Naive thymus-derived CD4-positive, alpha-beta T cell (primary cell): ENCODE results near the gene MTCH1. TPM values are rescaled to one million over a fixed set of nuclear protein-coding genes. Genes with fewer than 3 reads are reported as not detected.

ENCODE experiments used
- ATAC-seq: fragments of 150-1000 bp; cut with Tn5 transposase; 2 replicates; pipeline ENCODE4 v1.10.0; 2021; ENCODE audit warnings: mild to moderate bottlenecking, moderate library complexity
- CTCF ChIA-PET: fragments of 350-600 bp; sonication (Branson Sonifier 250); formaldehyde crosslinking; loops from one replicate; lab custom pipeline; 2021; ENCODE audit warnings: antibody characterized with exemption; lab: Charles Lee
- POLR2A ChIA-PET: fragments of 350-600 bp; sonication (Branson Sonifier 250); formaldehyde crosslinking; loops from one replicate; lab custom pipeline; 2021; ENCODE audit warnings: antibody characterized with exemption, inconsistent platforms; lab: Charles Lee
- DNase-seq, 9 donors: peaks; one replicate each; pipeline versions ENCODE4 v3.0.0 to v3.0.0-alpha.2; 2020 to 2022; ENCODE audit warnings: mixed read lengths in 1 of 9
- H3K27ac ChIP-seq: one replicate; pipeline ENCODE4 v1.7.0; 2013; ENCODE audit warnings: mild to moderate bottlenecking, low read depth, low read length, moderate library complexity
- H3K27me3 ChIP-seq, 2 donors: one replicate each; pipeline ENCODE4 v1.7.0; 2013; ENCODE audit warnings: low read length in 2 of 2, mild to moderate bottlenecking in 2 of 2, moderate library complexity in 2 of 2; ENCODE audit not compliant: control insufficient read depth in 2 of 2, insufficient read depth in 2 of 2
- H3K36me3 ChIP-seq, 3 experiments: 1 replicate in 2 of 3; 2 replicates in 1 of 3; pipeline ENCODE4 v1.7.0; 2013; ENCODE audit warnings: low read length in 3 of 3, mild to moderate bottlenecking in 3 of 3, moderate library complexity in 1 of 3; ENCODE audit not compliant: insufficient read depth in 3 of 3, control insufficient read depth in 2 of 3
- H3K4me1 ChIP-seq, 2 donors: one replicate each; pipeline ENCODE4 v1.7.0; 2013; ENCODE audit warnings: low read length in 2 of 2, mild to moderate bottlenecking in 2 of 2, moderate library complexity in 1 of 2; ENCODE audit not compliant: control insufficient read depth in 2 of 2, insufficient read depth in 2 of 2
- H3K4me3 ChIP-seq: 2 replicates; pipeline ENCODE4 v1.7.0; 2013; ENCODE audit warnings: mild to moderate bottlenecking, low read length
- H3K9me3 ChIP-seq, 3 experiments: 1 replicate in 2 of 3; 2 replicates in 1 of 3; pipeline ENCODE4 v1.7.0; 2013; ENCODE audit warnings: low read length in 3 of 3; ENCODE audit not compliant: control insufficient read depth in 2 of 3
- H3K27ac Mint-ChIP-seq, 9 donors: one replicate each; pipeline ENCODE4 v1.8.0; 2020 to 2022; ENCODE audit warnings: mixed read lengths in 9 of 9, mild to moderate bottlenecking in 8 of 9, moderate library complexity in 5 of 9, inconsistent platforms in 2 of 9
- H3K27me3 Mint-ChIP-seq, 5 donors: one replicate each; pipeline ENCODE4 v1.8.0; 2021 to 2022; ENCODE audit warnings: mixed read lengths in 5 of 5, mild to moderate bottlenecking in 1 of 5
- H3K36me3 Mint-ChIP-seq, 5 donors: one replicate each; pipeline ENCODE4 v1.8.0; 2020 to 2022; ENCODE audit warnings: mixed read lengths in 5 of 5, mild to moderate bottlenecking in 3 of 5, inconsistent platforms in 1 of 5
- H3K4me1 Mint-ChIP-seq, 7 donors: one replicate each; pipeline ENCODE4 v1.8.0; 2020 to 2022; ENCODE audit warnings: mixed read lengths in 7 of 7, mild to moderate bottlenecking in 3 of 7, inconsistent platforms in 1 of 7
- H3K4me3 Mint-ChIP-seq, 10 donors: one replicate each; pipeline ENCODE4 v1.8.0; 2020 to 2022; ENCODE audit warnings: mild to moderate bottlenecking in 10 of 10, mixed read lengths in 10 of 10, moderate library complexity in 6 of 10, inconsistent platforms in 2 of 10
- H3K9me3 Mint-ChIP-seq, 11 donors: one replicate each; pipeline ENCODE4 v1.8.0; 2020 to 2022; ENCODE audit warnings: mixed read lengths in 11 of 11, mild to moderate bottlenecking in 4 of 11, inconsistent platforms in 1 of 11, moderate library complexity in 1 of 11
- intact Hi-C, 2 donors: fragments of 100-400 bp; cut with micrococcal nuclease; formaldehyde crosslinking; loops; one replicate each; pipeline ENCODE4 v1.15.1; 2023
- polyA plus RNA-seq, 2 donors: library from polyadenylated mRNA; unstranded; fragments of 300-500 nt; fragmentation: Illumina TruSeq; gene quantifications; one replicate each; pipeline ENCODE4 v1.2.3, GENCODE V29; 2021
- total RNA-seq, 6 experiments: library from RNA in 5 of 6; stranded (reverse) in 5 of 6; gene quantifications; 1 replicate in 5 of 6; 2 replicates in 1 of 6; pipeline ENCODE4 v1.2.3 and lab custom pipeline; 2021 to 2026

Gene MTCH1
- total and polyA plus RNA-seq, 7 experiments from 2014 or later: 75.2 to 198 (median 130) TPM

DNA sequence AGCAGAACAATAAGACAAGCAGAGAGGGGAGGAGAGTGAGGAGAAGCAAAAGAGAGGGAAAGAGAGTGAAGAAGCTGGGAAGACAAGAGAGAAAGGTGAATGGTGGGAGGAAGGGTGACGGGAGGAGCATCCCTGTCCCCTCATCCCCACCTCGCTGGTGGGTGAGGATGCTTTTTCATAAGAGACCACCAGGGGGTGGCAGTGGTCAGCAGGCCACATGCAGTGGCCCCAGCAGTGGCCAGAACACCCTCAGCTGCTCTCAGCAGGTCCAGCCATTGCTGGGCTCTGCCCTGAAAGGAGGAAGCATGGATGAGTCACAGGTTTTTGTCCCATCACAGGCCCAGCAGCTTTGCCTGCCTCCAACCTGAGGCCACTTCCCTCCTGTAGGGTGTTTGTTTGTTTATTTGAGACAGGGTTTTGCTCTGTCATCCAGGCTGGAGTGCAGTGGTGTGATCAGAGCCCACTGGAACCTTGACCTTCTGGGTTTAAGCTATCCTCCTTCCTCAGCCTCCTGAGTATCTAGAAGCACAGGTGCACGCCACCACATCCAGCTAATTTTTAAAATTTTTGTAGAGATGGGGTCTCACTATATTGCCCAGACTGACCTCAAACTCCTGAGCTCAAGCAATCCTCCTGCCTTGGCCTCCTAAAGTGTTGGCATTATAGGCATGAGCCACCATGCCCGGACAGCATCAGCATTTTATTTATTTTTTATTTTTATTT lies 43.4 kb upstream of the MTCH1 start:
- ATAC-seq (peak; percentile 92), DNase-seq (peak in 1 of 9 donors; percentile 54)
- Mint-ChIP-seq H3K4me1 (peaks cover 4 to 70% (median 14%) of the 10 kb centered on the region in 7 donors), H3K4me3 (peak overlapping the region in 1 of 10 donors; percentile 23), H3K36me3 (peaks cover 0 to 19% (median 0%) of the 10 kb centered on the region in 5 donors), H3K9me3 (peaks cover 0 to 9% (median 0%) of the 10 kb centered on the region in 11 donors), H3K27ac (peak overlapping the region in 3 of 9 donors; percentile 22 to 84 (median 23)), H3K27me3 (no peaks in the 10 kb centered on the region)
- intact Hi-C loops: loop anchor here (1.0 to 2.0 kb wide), 3 partner anchors 21 to 143 kb away; no protein-coding TSS in a partner anchor
- Histone ChIP-seq H3K27ac (no peak overlapping the region), H3K4me1 (peaks cover 5 to 14% of the 10 kb centered on the region in 2 donors), H3K36me3 (no peaks in the 10 kb centered on the region), H3K9me3 (no peaks in the 10 kb centered on the region), H3K27me3 (no peaks in the 10 kb centered on the region), H3K4me3 (no peak overlapping the region)
- CTCF ChIA-PET: interaction anchor here (0.6 to 16.2 kb wide), 7 partner anchors 11 to 369 kb away, joined by 3 to 639 read pairs (median 22); partner anchors contain the start of gene PIM1
- POLR2A ChIA-PET: interaction anchor here (1.0 to 14.9 kb wide), 6 partner anchors 18 to 193 kb away, joined by 3 to 276 read pairs (median 4); partner anchors contain the start of gene PIM1

DNA sequence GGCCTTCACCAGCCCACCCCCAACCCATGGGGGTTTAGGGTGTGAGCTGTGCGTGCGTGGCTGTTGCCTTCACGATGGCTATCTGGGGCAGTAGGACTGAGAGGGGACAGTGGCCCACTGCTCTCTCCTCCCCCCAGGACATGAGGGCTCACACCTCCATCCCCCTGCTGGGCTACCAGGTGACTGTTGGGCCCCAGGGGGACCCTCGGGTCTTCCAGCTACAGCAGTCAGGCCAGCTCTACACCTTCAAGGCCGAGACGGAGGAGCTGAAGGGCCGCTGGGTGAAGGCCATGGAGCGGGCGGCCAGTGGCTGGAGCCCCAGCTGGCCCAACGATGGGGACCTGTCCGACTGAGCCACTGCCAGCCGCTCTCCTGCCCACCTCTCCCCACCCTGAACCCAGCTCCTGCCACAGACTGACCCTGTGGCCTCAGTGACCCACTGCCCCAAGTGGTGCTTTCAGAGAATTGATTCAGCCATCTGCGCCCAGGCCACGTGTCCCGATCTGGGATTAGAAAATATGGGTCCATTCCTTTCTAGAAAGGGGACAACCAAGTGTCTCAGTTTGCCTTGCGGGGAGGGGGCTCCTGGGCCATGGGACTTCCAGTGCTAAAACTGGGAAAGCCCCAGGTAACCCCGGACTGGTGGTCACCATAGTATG lies 41.9 kb upstream of the MTCH1 start:
- intact Hi-C loops: loop anchor here in 1 of 2 donors (2.0 kb wide), 1 partner anchor 23 kb away; no protein-coding TSS in a partner anchor
- Mint-ChIP-seq H3K9me3 (peaks cover 0 to 6% (median 0%) of the 10 kb centered on the region in 11 donors), H3K27ac (peak overlapping the region in 2 of 9 donors; percentile 23 to 29), H3K4me3 (no peak overlapping the region), H3K36me3 (peaks cover 0 to 16% (median 0%) of the 10 kb centered on the region in 5 donors), H3K27me3 (no peaks in the 10 kb centered on the region), H3K4me1 (peaks cover 10 to 69% (median 14%) of the 10 kb centered on the region in 7 donors)
- Histone ChIP-seq H3K27me3 (no peaks in the 10 kb centered on the region), H3K9me3 (no peaks in the 10 kb centered on the region), H3K4me1 (peaks cover 6 to 14% of the 10 kb centered on the region in 2 donors), H3K36me3 (no peaks in the 10 kb centered on the region), H3K4me3 (no peak overlapping the region), H3K27ac (no peak overlapping the region)
- ATAC-seq (no peak), DNase-seq (no peak)
- ChIA-PET POLR2A (interaction anchor here (14.9 kb wide), 1 partner anchor 145 kb away, joined by 276 read pairs; the partner anchor contains the start of gene PIM1), CTCF (interaction anchor here (1.1 to 16.2 kb wide), 7 partner anchors 9 to 178 kb away, joined by 3 to 639 read pairs (median 9); partner anchors contain the start of gene PIM1)

- H3K27me3 ChIP-seq: no peaks in the 10 kb centered on the region
- no peak overlapping the region for H3K4me3 ChIP-seq
- ATAC-seq (no peak), DNase-seq (no peak)
- ChIA-PET CTCF (interaction anchor here (0.7 to 16.2 kb wide), 7 partner anchors 8 to 199 kb away, joined by 4 to 639 read pairs (median 9); partner anchors contain the start of gene PIM1), POLR2A (interaction anchor here (0.6 to 14.9 kb wide), 2 partner anchors 10 to 146 kb away, joined by 3 to 276 read pairs; partner anchors contain the start of gene PIM1)
- H3K4me1 Mint-ChIP-seq: peaks cover 18 to 73% (median 21%) of the 10 kb centered on the region in 7 donors
- H3K9me3 Mint-ChIP-seq: peaks cover 0 to 4% (median 0%) of the 10 kb centered on the region in 11 donors
- H3K27ac Mint-ChIP-seq: peak overlapping the region in 4 of 9 donors; percentile 16 to 49 (median 34)
- no peak overlapping the region for H3K4me3 Mint-ChIP-seq
- H3K4me1 ChIP-seq: peaks cover 14 to 19% of the 10 kb centered on the region in 2 donors
- H3K9me3 ChIP-seq: no peaks in the 10 kb centered on the region
- no peak overlapping the region for H3K27ac ChIP-seq
- no peaks in the 10 kb centered on the region for H3K27me3 Mint-ChIP-seq
- no peaks in the 10 kb centered on the region for H3K36me3 ChIP-seq
- intact Hi-C loops: no loop called here
- H3K36me3 Mint-ChIP-seq: peaks cover 0 to 15% (median 0%) of the 10 kb centered on the region in 5 donors
These were observed 41.2 kb upstream of the MTCH1 start for GRCh38 chr6:37027036-37027720.

- DNase-seq (no peak), ATAC-seq (no peak)
- Histone ChIP-seq H3K36me3 (no peaks in the 10 kb centered on the region), H3K4me1 (peaks cover 20 to 24% of the 10 kb centered on the region in 2 donors), H3K4me3 (no peak overlapping the region), H3K9me3 (no peaks in the 10 kb centered on the region), H3K27ac (no peak overlapping the region), H3K27me3 (no peaks in the 10 kb centered on the region)
- ChIA-PET POLR2A (interaction anchor here (1.0 to 14.9 kb wide), 2 partner anchors 22 to 147 kb away, joined by 3 to 276 read pairs; partner anchors contain the start of gene PIM1), CTCF (interaction anchor here (0.7 to 16.2 kb wide), 4 partner anchors 23 to 201 kb away, joined by 4 to 639 read pairs (median 310); partner anchors contain the start of gene PIM1)
- H3K4me1 Mint-ChIP-seq: peaks cover 28 to 84% (median 32%) of the 10 kb centered on the region in 7 donors
- H3K9me3 Mint-ChIP-seq: peaks cover 0 to 4% (median 0%) of the 10 kb centered on the region in 11 donors
- H3K4me3 Mint-ChIP-seq: no peak overlapping the region
- H3K27me3 Mint-ChIP-seq: no peaks in the 10 kb centered on the region
- H3K36me3 Mint-ChIP-seq: peaks cover 0 to 11% (median 0%) of the 10 kb centered on the region in 5 donors
- intact Hi-C loops: no loop called here
- H3K27ac Mint-ChIP-seq: peak overlapping the region in 4 of 9 donors; percentile 25 to 72 (median 42)
These were observed 39.8 kb upstream of the MTCH1 start for GRCh38 chr6:37025621-37026466.

DNA sequence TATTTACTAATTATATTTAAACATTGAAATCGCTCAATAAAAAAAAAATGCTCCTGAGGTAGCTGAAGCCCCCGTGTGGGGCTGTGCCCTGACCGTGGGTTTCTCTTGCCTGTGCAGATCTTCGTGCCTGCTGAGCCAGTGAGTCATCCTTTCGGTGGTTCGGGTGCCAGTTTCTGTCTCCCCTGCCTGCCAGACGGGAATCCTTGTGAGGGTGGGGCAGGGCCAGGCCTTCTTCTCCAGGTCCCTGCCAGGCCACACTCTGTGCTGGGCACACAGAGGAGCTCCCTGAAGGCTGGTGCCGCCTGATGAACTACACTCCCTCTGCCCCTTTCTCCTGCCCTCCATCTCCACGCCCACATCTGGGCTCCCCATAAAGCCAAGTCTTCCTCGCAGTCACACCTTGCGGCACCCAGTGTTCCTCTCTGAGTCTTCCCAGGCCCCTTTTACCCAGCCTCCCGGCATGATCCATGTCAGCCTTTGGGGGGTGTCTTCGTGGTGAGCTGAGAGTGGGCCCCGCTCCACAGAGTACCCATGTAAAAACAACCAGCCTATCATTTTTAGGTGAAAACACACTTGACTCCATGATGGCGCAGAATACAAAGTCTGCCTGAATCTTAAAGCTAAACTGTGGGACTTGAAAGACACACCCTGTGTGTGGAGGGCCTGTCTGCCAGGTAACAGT lies 38.8 kb upstream of the MTCH1 start:
- Mint-ChIP-seq H3K4me1 (peaks cover 28 to 79% (median 33%) of the 10 kb centered on the region in 7 donors), H3K9me3 (peaks cover 0 to 1% (median 0%) of the 10 kb centered on the region in 11 donors), H3K36me3 (peaks cover 0 to 4% (median 0%) of the 10 kb centered on the region in 5 donors), H3K27ac (peak overlapping the region in 5 of 9 donors; percentile 32 to 85 (median 51)), H3K27me3 (no peaks in the 10 kb centered on the region), H3K4me3 (peak overlapping the region in 1 of 10 donors; percentile 46)
- H3K9me3 ChIP-seq: no peaks in the 10 kb centered on the region
- peak in 1 of 9 donors; percentile 43 for DNase-seq
- no peak overlapping the region for H3K27ac ChIP-seq
- no peak overlapping the region for H3K4me3 ChIP-seq
- intact Hi-C loops: no loop called here
- H3K27me3 ChIP-seq: no peaks in the 10 kb centered on the region
- H3K36me3 ChIP-seq: no peaks in the 10 kb centered on the region
- peaks cover 20 to 24% of the 10 kb centered on the region in 2 donors for H3K4me1 ChIP-seq
- no peak for ATAC-seq
- ChIA-PET POLR2A (interaction anchor here (1.0 to 14.9 kb wide), 2 partner anchors 23 to 148 kb away, joined by 3 to 276 read pairs; partner anchors contain the start of gene PIM1), CTCF (interaction anchor here (1.7 to 16.2 kb wide), 4 partner anchors 9 to 181 kb away, joined by 3 to 639 read pairs (median 310); partner anchors contain the start of gene PIM1)
